Peyer's patch (tissue), 4 donors: ENCODE data around the gene CAMK2B. TPM values are rescaled to one million over a fixed set of nuclear protein-coding genes. Genes with fewer than 3 reads are reported as not detected.

Source experiments
- DNase-seq, 3 donors: peaks; one replicate each; pipeline ENCODE4 v3.0.0-alpha.2; 2017 to 2019
- H3K27ac ChIP-seq, 4 donors: fragments of 200-600 bp; sonication (generic); one replicate each; pipeline ENCODE4 v1.5.1; 2016 to 2019
- H3K27me3 ChIP-seq, 2 donors: fragments of 200-600 bp; sonication (generic); one replicate each; pipeline ENCODE4 v1.5.1; 2019
- H3K36me3 ChIP-seq, 3 donors: fragments of 200-600 bp; sonication (generic); one replicate each; pipeline ENCODE4 v1.5.1; 2016 to 2019
- H3K4me1 ChIP-seq, 4 donors: fragments of 200-600 bp; sonication (generic); one replicate each; pipeline ENCODE4 v1.5.1; 2016 to 2019
- H3K4me3 ChIP-seq, 4 donors: fragments of 200-600 bp; sonication (generic); 1 replicate in 3 of 4; 2 replicates in 1 of 4; pipeline ENCODE4 v1.5.1; 2016 to 2019; ENCODE audit warnings: mild to moderate bottlenecking in 1 of 4
- H3K9me3 ChIP-seq, 4 donors: fragments of 200-600 bp; sonication (generic); one replicate each; pipeline ENCODE4 v1.5.1; 2016 to 2019; ENCODE audit warnings: mild to moderate bottlenecking in 1 of 4
- POLR2A ChIP-seq, 2 donors: fragments of 450-650 bp; IDR thresholded peaks; one replicate each; pipeline ENCODE4 v1.5.1; 2017; ENCODE audit warnings: antibody characterized with exemption in 2 of 2, mild to moderate bottlenecking in 2 of 2, moderate library complexity in 2 of 2
- total RNA-seq, 4 donors: library from RNA; depleted of rRNA; stranded (reverse); fragments of >200 nt; gene quantifications; one replicate each; pipeline ENCODE4 v1.1.0, GENCODE V29; 2016
- TF ChIP-seq, protein P1 (sequence below), 6 experiments: fragments of 450-650 bp in 4 of 6; fragments of 200-600 bp in 2 of 6; sonication (generic) in 1 of 6; IDR thresholded peaks; one replicate each; pipeline ENCODE4 v1.5.1; 2017 to 2019; ENCODE audit warnings: antibody characterized with exemption in 6 of 6, mild to moderate bottlenecking in 3 of 6, moderate library complexity in 1 of 6

The CAMK2B gene
- total RNA-seq, 4 donors from 2014 or later: 0.67 to 3.9 (median 2.2) TPM

GRCh38 chr7:44329888-44330287 is 4.5 kb upstream of the CAMK2B start:
- DNase-seq: no peak
- Histone ChIP-seq H3K9me3 (no peaks in the 10 kb centered on the region), H3K4me3 (no peak overlapping the region), H3K4me1 (no peaks in the 10 kb centered on the region), H3K27ac (no peak overlapping the region), H3K36me3 (no peaks in the 10 kb centered on the region), H3K27me3 (no peaks in the 10 kb centered on the region)
- TF ChIP-seq, protein P1, sequence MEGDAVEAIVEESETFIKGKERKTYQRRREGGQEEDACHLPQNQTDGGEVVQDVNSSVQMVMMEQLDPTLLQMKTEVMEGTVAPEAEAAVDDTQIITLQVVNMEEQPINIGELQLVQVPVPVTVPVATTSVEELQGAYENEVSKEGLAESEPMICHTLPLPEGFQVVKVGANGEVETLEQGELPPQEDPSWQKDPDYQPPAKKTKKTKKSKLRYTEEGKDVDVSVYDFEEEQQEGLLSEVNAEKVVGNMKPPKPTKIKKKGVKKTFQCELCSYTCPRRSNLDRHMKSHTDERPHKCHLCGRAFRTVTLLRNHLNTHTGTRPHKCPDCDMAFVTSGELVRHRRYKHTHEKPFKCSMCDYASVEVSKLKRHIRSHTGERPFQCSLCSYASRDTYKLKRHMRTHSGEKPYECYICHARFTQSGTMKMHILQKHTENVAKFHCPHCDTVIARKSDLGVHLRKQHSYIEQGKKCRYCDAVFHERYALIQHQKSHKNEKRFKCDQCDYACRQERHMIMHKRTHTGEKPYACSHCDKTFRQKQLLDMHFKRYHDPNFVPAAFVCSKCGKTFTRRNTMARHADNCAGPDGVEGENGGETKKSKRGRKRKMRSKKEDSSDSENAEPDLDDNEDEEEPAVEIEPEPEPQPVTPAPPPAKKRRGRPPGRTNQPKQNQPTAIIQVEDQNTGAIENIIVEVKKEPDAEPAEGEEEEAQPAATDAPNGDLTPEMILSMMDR (IDR thresholded peaks at IDR 0.05): no peak
- no peak for TF ChIP-seq POLR2A (IDR thresholded peaks at IDR 0.05)

DNA sequence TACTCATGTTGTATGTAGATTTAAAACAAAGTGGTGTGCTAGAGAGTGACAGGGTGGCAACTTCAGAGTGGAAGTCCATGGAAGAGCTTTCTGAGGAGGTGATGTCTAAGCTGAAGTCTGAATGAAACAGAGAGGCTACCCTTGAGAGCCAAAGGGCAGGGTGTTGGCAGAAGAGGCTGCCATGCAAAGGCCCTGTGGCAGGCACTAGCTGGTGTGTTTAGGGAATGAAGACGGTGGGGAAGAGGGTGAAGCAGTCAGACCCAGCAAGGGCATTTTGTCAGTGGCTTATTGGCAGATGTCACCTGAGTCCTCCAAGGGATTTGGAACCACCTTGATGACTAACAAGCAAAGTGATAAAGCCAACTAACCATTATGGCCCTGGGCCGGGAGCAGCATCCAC is 3.7 kb upstream of the CAMK2B start:
- no peak overlapping the region for H3K4me3 ChIP-seq
- H3K9me3 ChIP-seq: no peaks in the 10 kb centered on the region
- DNase-seq: no peak
- no peak overlapping the region for H3K27ac ChIP-seq
- H3K36me3 ChIP-seq: no peaks in the 10 kb centered on the region
- TF ChIP-seq, protein P1 (IDR thresholded peaks at IDR 0.05): no peak
- TF ChIP-seq POLR2A (IDR thresholded peaks at IDR 0.05): no peak
- H3K4me1 ChIP-seq: no peaks in the 10 kb centered on the region
- peaks cover 0 to 6% of the 10 kb centered on the region in 2 donors for H3K27me3 ChIP-seq

DNA sequence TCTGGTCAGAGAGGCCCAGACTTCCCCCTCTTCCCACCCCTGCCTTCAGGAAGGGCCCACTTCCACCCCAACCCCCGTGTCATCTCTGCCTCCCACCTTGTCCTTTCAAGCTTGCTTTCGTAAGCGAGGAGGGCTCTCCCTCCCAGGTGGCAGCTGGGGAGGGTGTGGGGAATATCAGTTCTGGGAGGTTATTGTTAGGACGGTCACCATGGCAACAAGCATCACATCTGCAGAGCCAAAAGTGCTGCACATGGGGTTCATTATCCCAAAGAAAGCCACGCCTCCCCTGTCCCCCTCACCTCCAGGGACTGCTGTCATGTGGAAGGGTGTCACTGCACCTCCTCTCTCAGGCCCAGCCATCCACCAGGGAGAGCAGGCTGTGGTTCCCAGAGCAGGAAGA is 2.6 kb upstream of the CAMK2B start:
- Histone ChIP-seq H3K27ac (no peak overlapping the region), H3K27me3 (peaks cover 0 to 6% of the 10 kb centered on the region in 2 donors), H3K4me3 (no peak overlapping the region), H3K36me3 (no peaks in the 10 kb centered on the region), H3K4me1 (no peaks in the 10 kb centered on the region), H3K9me3 (no peaks in the 10 kb centered on the region)
- TF ChIP-seq, protein P1 (IDR thresholded peaks at IDR 0.05): no peak
- TF ChIP-seq POLR2A (IDR thresholded peaks at IDR 0.05): no peak
- DNase-seq: no peak

DNA sequence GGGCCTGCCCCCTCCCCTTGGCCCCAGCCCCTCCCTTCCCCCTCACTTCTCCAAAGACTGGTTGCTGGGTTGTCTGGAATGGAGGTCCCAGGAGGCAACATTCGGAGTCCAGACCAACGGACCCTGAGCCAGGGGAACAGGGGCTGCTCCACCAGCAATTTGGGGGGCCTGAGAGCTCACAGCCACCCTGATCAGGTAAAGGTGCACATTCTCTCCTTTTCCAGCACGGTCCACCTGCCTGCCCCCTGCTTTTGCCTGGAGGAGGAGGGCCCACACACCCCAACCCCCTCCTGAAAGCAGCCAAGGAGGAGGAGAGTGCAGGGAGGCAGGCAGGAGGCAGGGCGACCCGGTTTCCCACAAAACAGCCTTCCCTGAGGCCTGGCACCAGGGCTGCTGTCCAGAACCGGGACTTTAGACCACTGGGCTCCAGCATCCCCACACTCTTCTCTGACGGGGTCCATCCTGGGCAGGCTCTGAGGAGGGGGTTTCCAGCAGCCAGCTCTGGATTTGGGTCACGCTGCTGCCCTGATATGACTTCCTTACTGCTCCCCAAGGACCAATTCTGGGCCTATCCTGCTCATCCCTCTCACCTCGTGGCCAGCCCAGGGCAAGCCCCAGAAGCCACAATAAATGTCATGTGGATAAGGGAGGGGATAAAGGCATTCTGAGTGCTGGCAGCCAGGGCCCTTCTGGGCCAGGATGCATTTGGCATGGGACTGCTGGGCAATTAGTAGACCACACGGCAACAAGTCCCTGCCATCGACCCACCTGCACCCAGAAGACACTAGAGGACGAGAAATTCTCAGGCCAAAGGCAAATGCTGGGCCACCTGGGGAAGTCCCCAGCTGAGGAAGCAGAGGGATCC is 1.1 kb upstream of the CAMK2B start:
- TF ChIP-seq, protein P1 (IDR thresholded peaks at IDR 0.05): no peak
- TF ChIP-seq POLR2A (IDR thresholded peaks at IDR 0.05): no peak
- Histone ChIP-seq H3K4me3 (no peak overlapping the region), H3K9me3 (no peaks in the 10 kb centered on the region), H3K4me1 (no peaks in the 10 kb centered on the region), H3K27me3 (peaks cover 0 to 6% of the 10 kb centered on the region in 2 donors), H3K36me3 (no peaks in the 10 kb centered on the region), H3K27ac (no peak overlapping the region)
- no peak for DNase-seq

GRCh38 chr7:44325811-44326241 is 432 bp upstream of the CAMK2B start:
- H3K36me3 ChIP-seq: no peaks in the 10 kb centered on the region
- H3K4me1 ChIP-seq: no peaks in the 10 kb centered on the region
- peak in 1 of 3 donors; percentile 33 for DNase-seq
- H3K27me3 ChIP-seq: peaks cover 0 to 6% of the 10 kb centered on the region in 2 donors
- no peak overlapping the region for H3K27ac ChIP-seq
- TF ChIP-seq POLR2A (IDR thresholded peaks at IDR 0.05): no peak
- TF ChIP-seq, protein P1 (IDR thresholded peaks at IDR 0.05): no peak
- no peaks in the 10 kb centered on the region for H3K9me3 ChIP-seq
- peak overlapping the region in 1 of 4 donors; percentile 40 for H3K4me3 ChIP-seq
